Activated CD4-positive, alpha-beta T cell treated with anti-CD3 and anti-CD28 coated beads, Interleukin-2, amount 50 U/mL, for 48 hours (primary cell): ENCODE results near the gene FUT8.

ENCODE experiments used
- DNase-seq, 2 experiments: peaks; one replicate each; pipeline ENCODE4 v3.0.0-alpha.2; 2020

Gene FUT8

GRCh38 chr14:65783101-65783500, 370.6 kb downstream of the FUT8 start:
- DNase-seq: no peak

- DNase-seq: no peak
Observed at GRCh38 chr14:65783576-65783975, 371.0 kb downstream of the FUT8 start.

- DNase-seq: no peak
Observed at GRCh38 chr14:65784574-65784973, 372.0 kb downstream of the FUT8 start.

GRCh38 chr14:65787461-65787860, 374.9 kb downstream of the FUT8 start:
- DNase-seq: no peak

GRCh38 chr14:65788876-65789275, 376.3 kb downstream of the FUT8 start:
- no peak for DNase-seq

GRCh38 chr14:65789363-65789762, 376.8 kb downstream of the FUT8 start:
- no peak for DNase-seq

- DNase-seq: no peak
Observed at GRCh38 chr14:65790172-65790815, 377.8 kb downstream of the FUT8 start.

GRCh38 chr14:65791191-65791981, 378.9 kb downstream of the FUT8 start:
- no peak for DNase-seq

- no peak for DNase-seq
Observed at GRCh38 chr14:65792208-65792905, 379.8 kb downstream of the FUT8 start.
